Esophagus squamous epithelium (tissue), 4 donors: ENCODE results near the gene CXCL3.

Source experiments
- CTCF ChIP-seq, 6 experiments: fragments of 450-650 bp in 4 of 6; fragments of 200-600 bp in 2 of 6; sonication (generic) in 2 of 6; IDR thresholded peaks; one replicate each; pipeline ENCODE4 v1.5.1; 2016 to 2019; ENCODE audit warnings: antibody characterized with exemption in 6 of 6, mild to moderate bottlenecking in 4 of 6, moderate library complexity in 4 of 6
- POLR2A ChIP-seq, 4 donors: fragments of 450-650 bp; IDR thresholded peaks; one replicate each; pipeline ENCODE4 v1.6.1; 2017; ENCODE audit warnings: antibody characterized with exemption in 4 of 4, mild to moderate bottlenecking in 4 of 4, moderate library complexity in 3 of 4

- TF ChIP-seq CTCF (IDR thresholded peaks at IDR 0.05) = no peak
- TF ChIP-seq POLR2A (IDR thresholded peaks at IDR 0.05) = no peak
Measured at GRCh38 chr4:74055498-74055897, 17.0 kb upstream of the CXCL3 start.
